ENCODE results near the gene MYBPC1.

DNA sequence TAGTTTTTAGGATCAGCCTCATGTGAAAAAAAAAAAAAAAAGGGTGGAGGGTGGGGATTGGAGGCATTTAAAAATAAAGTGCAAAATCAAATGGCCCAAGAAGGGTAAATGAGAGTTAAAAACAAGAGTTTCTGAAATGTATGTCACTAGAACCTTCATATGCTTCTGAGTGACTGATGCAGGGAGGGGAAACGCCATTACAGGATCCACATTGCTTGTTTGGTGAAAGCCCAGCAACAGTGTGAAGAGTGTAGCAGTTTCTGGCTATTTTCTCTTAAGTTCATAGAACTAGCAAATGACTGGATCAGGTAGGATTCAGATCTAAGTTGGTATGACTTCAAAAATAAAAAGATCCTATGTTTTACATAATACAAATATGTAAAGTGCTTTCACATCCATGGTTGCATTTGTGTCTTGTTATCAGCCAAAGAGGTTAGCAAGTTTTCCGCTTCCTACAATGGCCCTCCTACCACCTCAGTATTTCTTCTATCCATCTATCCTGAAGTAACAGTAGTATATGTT, 105.6 kb downstream of the MYBPC1 start:
- TF ChIP-seq, protein P1, sequence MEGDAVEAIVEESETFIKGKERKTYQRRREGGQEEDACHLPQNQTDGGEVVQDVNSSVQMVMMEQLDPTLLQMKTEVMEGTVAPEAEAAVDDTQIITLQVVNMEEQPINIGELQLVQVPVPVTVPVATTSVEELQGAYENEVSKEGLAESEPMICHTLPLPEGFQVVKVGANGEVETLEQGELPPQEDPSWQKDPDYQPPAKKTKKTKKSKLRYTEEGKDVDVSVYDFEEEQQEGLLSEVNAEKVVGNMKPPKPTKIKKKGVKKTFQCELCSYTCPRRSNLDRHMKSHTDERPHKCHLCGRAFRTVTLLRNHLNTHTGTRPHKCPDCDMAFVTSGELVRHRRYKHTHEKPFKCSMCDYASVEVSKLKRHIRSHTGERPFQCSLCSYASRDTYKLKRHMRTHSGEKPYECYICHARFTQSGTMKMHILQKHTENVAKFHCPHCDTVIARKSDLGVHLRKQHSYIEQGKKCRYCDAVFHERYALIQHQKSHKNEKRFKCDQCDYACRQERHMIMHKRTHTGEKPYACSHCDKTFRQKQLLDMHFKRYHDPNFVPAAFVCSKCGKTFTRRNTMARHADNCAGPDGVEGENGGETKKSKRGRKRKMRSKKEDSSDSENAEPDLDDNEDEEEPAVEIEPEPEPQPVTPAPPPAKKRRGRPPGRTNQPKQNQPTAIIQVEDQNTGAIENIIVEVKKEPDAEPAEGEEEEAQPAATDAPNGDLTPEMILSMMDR (IDR thresholded peaks at IDR 0.05), result no peak
- TF ChIP-seq POLR2A (IDR thresholded peaks at IDR 0.05), result no peak
